ENCODE results near the gene ALDH1L1. TPM values are rescaled to one million over a fixed set of nuclear protein-coding genes. Genes with fewer than 3 reads are reported as not detected.
A peak's percentile ranks its signal among the peaks of the same experiment; 100 is the strongest.

ALDH1L1 gene
- total and polyA plus RNA-seq, 7 donors: 12.9 to 121 (median 40.1) TPM

GRCh38 chr3:126065876-126066275 lies 114.5 kb downstream of the ALDH1L1 start:
- Histone ChIP-seq H3K9me3 (no peaks in the 10 kb centered on the region), H3K27ac (no peak overlapping the region), H3K4me1 (peaks cover 14% of the 10 kb centered on the region), H3K4me3 (no peak overlapping the region), H3K27me3 (ENCODE audit: insufficient read depth in 3 of 3, low read length in 2 of 3) (no peaks in the 10 kb centered on the region), H3K36me3 (ENCODE audit: insufficient read depth in 1 of 2, low read depth in 1 of 2) (peaks cover 3 to 13% of the 10 kb centered on the region in 2 donors)
- TF ChIP-seq, protein P1, sequence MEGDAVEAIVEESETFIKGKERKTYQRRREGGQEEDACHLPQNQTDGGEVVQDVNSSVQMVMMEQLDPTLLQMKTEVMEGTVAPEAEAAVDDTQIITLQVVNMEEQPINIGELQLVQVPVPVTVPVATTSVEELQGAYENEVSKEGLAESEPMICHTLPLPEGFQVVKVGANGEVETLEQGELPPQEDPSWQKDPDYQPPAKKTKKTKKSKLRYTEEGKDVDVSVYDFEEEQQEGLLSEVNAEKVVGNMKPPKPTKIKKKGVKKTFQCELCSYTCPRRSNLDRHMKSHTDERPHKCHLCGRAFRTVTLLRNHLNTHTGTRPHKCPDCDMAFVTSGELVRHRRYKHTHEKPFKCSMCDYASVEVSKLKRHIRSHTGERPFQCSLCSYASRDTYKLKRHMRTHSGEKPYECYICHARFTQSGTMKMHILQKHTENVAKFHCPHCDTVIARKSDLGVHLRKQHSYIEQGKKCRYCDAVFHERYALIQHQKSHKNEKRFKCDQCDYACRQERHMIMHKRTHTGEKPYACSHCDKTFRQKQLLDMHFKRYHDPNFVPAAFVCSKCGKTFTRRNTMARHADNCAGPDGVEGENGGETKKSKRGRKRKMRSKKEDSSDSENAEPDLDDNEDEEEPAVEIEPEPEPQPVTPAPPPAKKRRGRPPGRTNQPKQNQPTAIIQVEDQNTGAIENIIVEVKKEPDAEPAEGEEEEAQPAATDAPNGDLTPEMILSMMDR (IDR thresholded peaks at IDR 0.05): no peak
- intact Hi-C loops (cut with DNase I): no loop called here
- DNase-seq (no peak), ATAC-seq (no peak)
- 92 to 98% (median 95%) methylated on average over 3 of the region's 3 CpGs for WGBS, 3 donors

- Histone ChIP-seq H3K4me3 (no peak overlapping the region), H3K4me1 (peaks cover 23% of the 10 kb centered on the region), H3K9me3 (no peaks in the 10 kb centered on the region), H3K27me3 (ENCODE audit: insufficient read depth in 3 of 3, low read length in 2 of 3) (no peaks in the 10 kb centered on the region), H3K27ac (no peak overlapping the region), H3K36me3 (ENCODE audit: insufficient read depth in 1 of 2, low read depth in 1 of 2) (peaks cover 3 to 13% of the 10 kb centered on the region in 2 donors)
- ATAC-seq: no peak
- no peak for DNase-seq
- intact Hi-C loops (cut with DNase I): no loop called here
- TF ChIP-seq, protein P1 (IDR thresholded peaks at IDR 0.05): no peak
- 65 to 82% (median 66%) methylated on average over 10 of the region's 10 CpGs for WGBS, 3 donors
These were observed 115.6 kb downstream of the ALDH1L1 start for GRCh38 chr3:126064627-126065258.

DNA sequence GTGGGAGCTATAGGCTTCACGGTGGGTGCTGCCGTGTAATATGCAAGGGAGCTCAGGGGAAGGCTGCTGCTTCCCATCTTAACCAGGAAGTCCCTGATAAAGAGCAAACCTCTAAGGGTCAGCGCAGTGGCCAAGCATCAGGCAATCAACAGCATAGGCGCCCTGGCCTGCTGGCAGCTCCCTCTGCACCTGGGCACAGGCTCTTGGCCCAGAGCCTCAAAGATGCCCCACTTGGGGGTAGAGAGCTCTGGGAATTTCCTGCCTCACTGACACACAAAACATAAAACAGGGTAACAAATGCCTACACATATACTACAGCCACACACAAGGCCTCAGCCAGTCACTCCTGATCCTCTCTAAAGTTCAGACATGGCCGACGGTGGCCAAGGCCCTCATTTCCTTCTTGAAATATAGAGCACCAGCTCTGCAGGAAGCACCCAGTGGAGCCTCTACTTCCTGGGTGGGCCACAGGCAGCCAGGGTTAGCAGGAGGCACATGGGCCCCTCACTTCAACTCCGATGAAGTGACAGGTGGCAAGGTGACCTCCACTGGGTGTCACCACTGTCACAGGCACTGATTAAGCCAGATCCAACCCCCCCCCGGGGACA lies 116.9 kb downstream of the ALDH1L1 start:
- 76 to 92% (median 81%) methylated on average over 8 of the region's 8 CpGs for WGBS, 3 donors
- peaks cover 3 to 13% of the 10 kb centered on the region in 2 donors for H3K36me3 ChIP-seq (ENCODE audit: insufficient read depth in 1 of 2, low read depth in 1 of 2)
- DNase-seq: no peak

DNA sequence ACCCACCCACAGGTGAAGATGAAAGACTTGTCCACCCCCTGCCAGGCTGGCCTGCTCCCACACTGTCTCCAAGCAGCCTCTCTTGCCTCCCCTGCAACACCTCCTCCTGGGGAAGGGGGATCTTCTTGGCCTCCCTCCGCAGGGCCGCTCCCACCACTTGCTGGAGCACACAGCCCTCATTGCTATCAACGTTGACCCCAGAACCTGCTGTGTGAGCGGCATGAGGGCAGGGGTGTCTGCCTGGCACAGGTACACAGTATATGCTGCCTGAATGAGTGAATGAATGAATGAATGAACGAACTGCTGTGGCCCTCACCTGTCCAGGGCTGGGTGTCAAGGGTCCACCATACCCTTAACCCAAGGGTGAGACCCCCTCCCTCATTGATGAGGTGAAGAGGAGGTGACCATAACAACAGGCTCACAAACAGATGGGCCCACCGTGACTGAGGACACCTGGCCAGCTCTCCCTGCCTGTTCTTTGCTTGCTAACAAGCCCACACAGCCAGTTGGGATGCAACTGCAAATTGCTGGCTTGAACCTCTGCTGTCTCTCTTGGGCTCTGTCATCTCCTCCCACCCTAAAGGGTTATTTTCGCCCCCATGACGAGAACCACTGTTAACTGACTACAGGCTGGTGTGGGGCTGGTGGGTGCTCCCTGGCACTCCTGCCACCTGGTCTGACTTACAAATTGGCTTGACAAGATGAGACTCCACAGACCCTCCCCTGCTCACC lies 118.9 kb downstream of the ALDH1L1 start:
- intact Hi-C loops (cut with DNase I): no loop called here

More for the DNA sequence above, 116.9 kb downstream of the ALDH1L1 start:
- peaks cover 34% of the 10 kb centered on the region for H3K4me1 ChIP-seq
- TF ChIP-seq, protein P1 (IDR thresholded peaks at IDR 0.05): no peak
- no peak overlapping the region for H3K27ac ChIP-seq
- intact Hi-C loops (cut with DNase I): no loop called here
- peak in 3 of 4 donors; percentile 22 to 37 (median 25) for ATAC-seq
- no peaks in the 10 kb centered on the region for H3K27me3 ChIP-seq (ENCODE audit: insufficient read depth in 3 of 3, low read length in 2 of 3)
- no peaks in the 10 kb centered on the region for H3K9me3 ChIP-seq
- no peak overlapping the region for H3K4me3 ChIP-seq

More for the DNA sequence above, 118.9 kb downstream of the ALDH1L1 start:
- Histone ChIP-seq H3K4me1 (peaks cover 52% of the 10 kb centered on the region), H3K9me3 (no peaks in the 10 kb centered on the region), H3K4me3 (no peak overlapping the region), H3K27me3 (ENCODE audit: insufficient read depth in 3 of 3, low read length in 2 of 3) (no peaks in the 10 kb centered on the region), H3K36me3 (ENCODE audit: insufficient read depth in 1 of 2, low read depth in 1 of 2) (peaks cover 3 to 5% of the 10 kb centered on the region in 2 donors), H3K27ac (peak overlapping the region; percentile 43)
- TF ChIP-seq, protein P1 (IDR thresholded peaks at IDR 0.05): no peak
- no peak for DNase-seq
- WGBS, 3 donors: 86 to 91% (median 91%) methylated on average over 8 of the region's 8 CpGs
- ATAC-seq: no peak

Measured in psoas muscle (tissue), 8 donors.